Activated CD8-positive, alpha-beta memory T cell treated with anti-CD3 and anti-CD28 coated beads for 4 hours (primary cell): ENCODE results near the gene TIMM13.
"Not testable (repeated sequence)": the region's sequence is repeated elsewhere in the genome, so short reads cannot be mapped to it uniquely, and the experiment has no call there.

ENCODE experiments used
- DNase-seq, 2 donors: peaks; one replicate each; pipeline ENCODE4 v3.0.0-alpha.2; 2020; ENCODE audit warnings: low read depth in 2 of 2

Gene TIMM13

GRCh38 chr19:2427429-2428320, at the start of gene TIMM13:
TIMM13 (minus strand) TSS chr19:2427586; CDS start chr19:2427533, 53 bp downstream.
- peak; percentile 93 to 94 for DNase-seq

- DNase-seq: peak; percentile 54
Observed at GRCh38 chr19:2476451-2477140, 49.2 kb upstream of the TIMM13 start.

- peak; percentile 95 to 97 for DNase-seq
Observed at GRCh38 chr19:2475702-2476450, 48.5 kb upstream of the TIMM13 start, which contains the start of gene GADD45B. GADD45B (plus strand) TSS chr19:2476127; CDS start chr19:2476359, 232 bp downstream.

DNA sequence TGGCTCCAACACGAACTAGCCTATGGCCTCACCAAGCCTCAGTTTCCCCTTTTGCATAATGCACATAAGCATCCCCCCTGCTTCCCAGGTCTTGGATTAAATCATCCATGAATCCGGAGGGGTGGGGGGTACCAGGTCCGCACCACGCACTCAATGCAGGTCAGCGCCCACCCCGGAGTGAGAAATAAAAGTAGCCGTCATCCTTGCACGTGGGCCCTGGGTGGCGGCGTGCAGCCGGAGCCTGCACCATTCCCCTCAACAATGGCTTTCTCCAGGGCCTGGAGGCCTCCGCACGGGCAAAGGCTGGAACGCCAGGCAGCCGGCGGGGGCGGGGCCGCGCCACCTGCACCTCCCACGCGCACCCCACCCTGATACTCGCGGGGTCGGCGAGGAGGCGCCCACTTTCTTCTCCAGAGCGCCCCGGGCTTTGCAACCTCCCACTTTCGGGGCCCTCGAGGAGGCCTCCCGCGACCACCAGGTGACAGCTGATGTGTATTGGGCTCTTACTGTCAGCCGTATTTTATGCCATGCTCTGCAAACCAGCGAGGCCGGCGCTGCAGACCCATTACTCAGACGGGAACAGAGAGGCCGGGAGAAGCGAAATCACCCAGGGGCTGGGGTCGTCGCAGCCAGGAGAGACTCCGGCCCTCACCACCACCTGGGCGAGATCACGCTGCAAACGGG, 47.8 kb upstream of the TIMM13 start:
- peak in 1 of 2 donors; percentile 50 for DNase-seq

DNA sequence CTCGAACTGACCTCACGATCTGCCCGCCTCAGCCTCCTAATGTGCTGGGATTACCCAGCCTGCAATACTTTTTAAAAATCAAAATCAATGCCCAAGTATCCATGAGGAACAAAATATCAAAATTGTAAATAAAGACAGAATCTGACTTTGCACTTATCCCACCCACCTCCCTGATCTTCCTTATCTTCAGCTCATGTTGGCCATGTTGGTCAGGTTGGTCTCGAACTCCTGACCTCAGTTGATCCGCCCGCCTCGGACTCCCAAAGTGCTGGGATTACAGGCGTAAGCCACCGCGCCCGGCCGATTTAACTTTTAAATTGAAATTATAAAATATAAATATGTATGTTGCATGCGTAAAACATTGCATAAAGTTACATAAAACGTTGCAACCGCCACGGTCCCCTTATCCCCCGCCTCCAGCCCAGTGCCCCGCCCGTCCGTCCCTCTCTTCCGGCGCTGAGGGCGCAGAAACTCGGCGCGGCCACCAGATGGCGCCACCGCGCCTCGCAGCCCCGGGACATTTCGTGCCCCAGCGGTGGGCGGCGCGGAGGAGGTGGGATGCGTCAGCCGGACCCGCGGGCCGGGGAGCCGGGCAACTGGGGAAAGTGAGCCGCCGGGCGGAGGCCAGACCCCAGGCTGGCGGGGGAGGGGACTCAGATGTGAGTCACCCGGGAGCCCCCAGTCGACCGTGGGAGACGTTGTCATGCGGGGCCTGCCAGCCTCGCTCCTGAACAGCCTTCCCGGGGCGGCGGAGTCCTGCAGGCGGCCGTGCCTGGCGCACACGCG, 47.0 kb upstream of the TIMM13 start:
- DNase-seq: peak; percentile 87 to 89

DNA sequence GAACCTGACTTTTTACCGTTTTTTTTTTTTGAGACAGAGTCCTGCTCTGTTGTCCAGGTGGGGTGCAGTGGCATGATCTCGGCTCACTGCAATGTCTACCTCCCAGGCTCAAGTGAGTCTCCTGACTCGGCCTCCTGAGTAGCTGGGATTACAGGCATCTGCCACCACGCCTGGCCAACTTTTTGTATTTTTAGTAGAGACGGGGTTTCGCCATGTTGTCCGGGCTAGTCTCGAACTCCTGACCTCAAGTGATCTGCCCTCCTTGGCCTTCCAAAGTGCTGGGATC, 42.5 kb upstream of the TIMM13 start:
- not testable (repeated sequence) for DNase-seq

DNA sequence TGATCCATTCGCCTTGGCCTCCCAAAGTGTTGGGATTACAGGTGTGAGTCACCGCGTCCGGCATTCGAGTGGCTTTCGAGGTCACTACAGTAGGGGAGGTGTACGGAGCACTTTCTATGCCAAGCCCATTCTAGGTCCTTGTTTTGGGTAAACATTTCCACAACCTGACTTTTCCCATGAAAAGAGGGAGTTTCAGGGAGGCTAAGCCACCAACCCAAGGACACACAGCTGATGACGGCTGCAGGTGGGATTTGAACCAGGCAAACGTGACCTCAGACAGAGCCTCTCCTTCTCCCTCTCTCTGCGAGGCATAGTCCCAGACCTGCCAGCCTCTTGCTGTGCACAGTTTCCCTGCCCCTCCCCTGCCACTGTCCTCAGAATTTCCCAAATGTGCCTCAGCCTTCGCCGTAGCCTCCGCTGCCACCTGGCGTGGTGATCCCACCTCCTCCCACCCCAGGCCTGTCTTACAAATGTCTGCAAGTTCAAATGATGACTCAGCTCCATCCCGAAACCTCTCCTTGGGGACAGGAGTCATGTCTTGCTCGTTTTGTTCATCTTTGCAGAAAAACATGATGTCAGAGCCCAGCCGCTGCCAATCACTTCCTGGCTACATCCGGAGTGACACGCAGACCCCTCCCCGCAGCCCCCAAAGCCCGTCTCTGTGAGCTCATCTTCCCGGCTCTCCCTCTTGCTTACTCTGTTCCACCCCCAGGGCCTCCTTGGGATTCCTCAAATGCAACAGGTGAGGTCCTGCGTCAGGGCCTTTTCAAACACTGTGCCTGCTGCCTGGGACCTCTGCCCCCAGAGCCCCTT, 41.9 kb upstream of the TIMM13 start:
- no peak for DNase-seq

GRCh38 chr19:2468596-2468995, 41.2 kb upstream of the TIMM13 start:
- DNase-seq: no peak

DNA sequence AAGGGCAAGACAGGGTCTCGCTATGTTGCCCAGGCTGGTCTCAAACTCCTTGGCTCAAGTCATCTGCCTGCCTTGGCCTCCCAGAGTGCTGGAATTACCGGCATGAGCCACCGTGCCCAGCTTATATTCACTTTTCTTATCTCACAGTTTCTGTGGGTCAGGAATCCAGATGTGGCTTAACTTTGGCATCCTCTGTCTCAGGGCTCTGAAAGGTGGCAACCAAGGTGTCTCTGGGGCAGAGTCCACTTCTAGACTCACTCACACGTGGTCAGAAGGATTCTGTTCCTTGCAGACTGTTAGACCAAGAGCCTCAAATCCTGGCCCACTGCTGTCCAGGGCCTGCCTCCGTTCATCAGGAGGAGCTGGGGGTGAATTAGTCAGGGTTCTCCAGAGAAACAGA, 37.0 kb upstream of the TIMM13 start:
- no peak for DNase-seq

DNA sequence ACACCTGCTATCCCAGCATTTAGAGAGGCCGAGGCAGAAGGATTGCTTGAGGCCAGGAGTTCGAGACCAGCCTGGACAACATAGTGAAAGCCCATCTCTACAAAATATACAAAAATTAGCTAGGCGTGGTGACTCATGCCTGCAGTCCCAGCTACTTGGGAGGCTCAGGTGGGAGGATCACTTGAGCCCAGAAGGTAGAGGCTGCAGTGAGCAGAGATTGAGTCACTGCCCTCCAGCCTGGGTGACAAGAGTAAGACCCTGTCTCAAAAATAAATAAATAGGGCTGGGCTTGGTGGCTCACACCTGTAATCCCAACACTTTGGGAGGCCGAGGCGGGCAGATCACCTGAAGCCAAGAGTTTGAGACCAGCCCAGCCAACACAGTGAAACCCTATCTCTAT, 36.3 kb upstream of the TIMM13 start:
- DNase-seq: not testable (repeated sequence)

DNA sequence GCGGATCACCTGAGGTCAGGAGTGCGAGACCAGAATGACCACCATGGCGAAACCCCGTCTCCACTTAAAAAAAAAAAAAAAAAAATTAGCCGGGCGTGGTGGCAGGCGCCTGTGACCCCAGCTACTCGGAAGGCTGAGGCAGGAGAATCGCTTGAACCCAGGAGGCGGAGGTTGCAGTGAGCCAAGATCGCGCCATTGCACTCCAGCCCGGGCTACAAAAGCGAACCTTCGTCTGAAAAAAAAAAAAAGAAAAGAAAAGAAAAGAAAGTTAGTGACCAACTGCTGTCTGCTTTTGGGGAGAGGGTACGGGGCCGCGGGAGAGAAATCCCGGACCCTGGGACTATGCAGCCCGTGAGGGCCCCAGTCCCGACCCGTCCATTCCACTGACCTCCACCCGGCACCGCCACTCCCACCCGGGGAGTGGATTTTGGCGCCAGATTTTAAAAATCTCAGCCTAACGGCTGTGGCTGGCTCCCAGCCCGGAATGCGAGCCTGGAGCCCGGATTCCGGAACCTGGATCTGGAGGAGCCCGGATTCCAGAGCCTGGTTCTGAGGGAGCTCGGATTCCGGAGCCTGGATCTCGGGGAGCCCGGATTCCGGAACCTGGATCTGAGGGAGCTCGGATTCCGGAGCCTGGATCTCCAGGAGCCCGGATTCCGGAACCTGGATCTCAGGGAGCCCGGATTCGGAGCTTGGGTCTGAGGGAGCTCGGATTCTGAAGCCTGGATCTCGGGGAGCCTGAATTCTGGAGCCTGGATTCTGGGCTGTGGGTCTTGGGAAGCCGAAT, 35.4 kb upstream of the TIMM13 start:
- DNase-seq: no peak

- peak in 1 of 2 donors; percentile 45 for DNase-seq
Observed at GRCh38 chr19:2461751-2462634, 34.6 kb upstream of the TIMM13 start.

GRCh38 chr19:2460245-2460644, 32.9 kb upstream of the TIMM13 start:
- no peak for DNase-seq

- DNase-seq: not testable (repeated sequence)
Observed at GRCh38 chr19:2458776-2459175, 31.4 kb upstream of the TIMM13 start.

- DNase-seq: no peak
Observed at GRCh38 chr19:2458054-2458453, 30.7 kb upstream of the TIMM13 start.

- DNase-seq: no peak
Observed at GRCh38 chr19:2457394-2458037, 30.1 kb upstream of the TIMM13 start.

GRCh38 chr19:2455851-2456570, 28.6 kb upstream of the TIMM13 start:
- DNase-seq: peak in 1 of 2 donors; percentile 35
